Activated CD4-positive, alpha-beta T cell treated with anti-CD3 and anti-CD28 coated beads, Interleukin-10, Interleukin-2, amounts not matched to agents 100 ng/mL and 50 ng/mL, durations not matched to agents 16 hours and 8 hours (primary cell): Measurements from ENCODE around the gene ZNF827.

Source experiments
- DNase-seq: peaks from one replicate; pipeline ENCODE4 v3.0.0-alpha.2; 2020

ZNF827 gene

DNA sequence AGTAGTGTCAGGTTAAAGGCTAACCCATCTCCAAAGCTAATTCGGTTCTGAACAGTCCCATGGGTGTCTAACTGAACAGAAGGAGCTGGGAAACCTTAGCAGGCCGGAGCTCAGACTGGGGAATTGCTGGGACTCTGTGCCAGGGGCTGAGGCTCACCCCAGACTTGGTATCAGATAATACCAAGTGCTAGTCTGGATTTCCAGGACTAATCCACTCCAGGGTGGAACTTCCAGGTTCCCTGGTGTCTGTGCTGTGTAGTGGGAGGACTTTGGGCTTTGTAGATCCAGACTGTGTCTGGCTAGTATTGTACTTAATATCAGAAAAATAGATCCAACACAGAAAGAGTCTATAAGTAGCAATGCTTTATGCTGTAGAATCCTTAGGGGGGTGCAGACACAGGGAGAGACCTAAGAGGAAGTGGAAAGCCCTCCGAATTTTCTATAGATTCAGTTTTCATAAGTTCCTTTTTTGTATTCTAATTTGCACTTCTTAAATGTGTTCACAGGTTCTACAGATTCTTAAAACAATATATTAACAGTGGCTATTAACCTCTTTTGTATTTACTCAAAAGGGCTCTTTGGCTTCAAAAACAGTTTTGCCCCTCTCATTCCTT, 4.1 kb downstream of the ZNF827 start:
- DNase-seq: no peak

DNA sequence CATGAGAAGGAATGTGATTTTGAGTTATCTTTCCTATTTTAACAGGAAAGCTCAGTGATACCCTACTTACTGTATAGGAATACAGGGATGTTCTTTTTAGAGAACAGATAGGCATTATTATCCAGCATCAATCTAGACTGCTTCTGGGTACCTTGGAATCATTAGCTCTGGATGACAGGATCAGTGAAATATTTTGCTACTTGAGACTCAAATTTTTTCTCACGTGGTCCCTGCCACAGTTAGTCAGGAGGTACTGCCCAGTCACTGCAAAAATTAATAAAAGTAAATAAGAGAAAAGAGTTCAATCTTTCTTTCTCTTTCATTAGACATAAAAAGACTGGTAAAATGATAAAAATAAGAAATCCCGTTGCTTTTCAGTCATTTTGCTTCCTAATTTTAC, 5.5 kb downstream of the ZNF827 start:
- DNase-seq: no peak

DNA sequence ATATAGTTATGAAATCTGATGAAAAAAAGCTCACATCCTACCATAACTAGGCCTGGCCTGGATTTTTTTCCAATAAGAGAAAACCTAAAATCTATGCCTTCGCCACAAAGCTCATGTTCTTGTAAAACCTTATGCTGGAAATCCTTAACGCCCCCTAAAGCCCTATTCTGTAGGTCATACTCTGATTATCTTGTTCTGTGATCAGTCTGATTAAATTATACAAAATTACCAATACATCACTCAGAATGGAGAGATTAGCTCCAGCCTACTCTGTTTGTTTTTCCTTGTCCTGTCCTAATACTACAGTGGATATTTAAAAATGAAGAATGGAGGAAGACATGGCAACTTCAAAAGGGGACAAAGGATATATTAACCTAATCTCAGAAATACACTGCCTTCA, 7.2 kb downstream of the ZNF827 start:
- no peak for DNase-seq

GRCh38 chr4:145930592-145930991, 8.0 kb downstream of the ZNF827 start:
- DNase-seq: no peak

DNA sequence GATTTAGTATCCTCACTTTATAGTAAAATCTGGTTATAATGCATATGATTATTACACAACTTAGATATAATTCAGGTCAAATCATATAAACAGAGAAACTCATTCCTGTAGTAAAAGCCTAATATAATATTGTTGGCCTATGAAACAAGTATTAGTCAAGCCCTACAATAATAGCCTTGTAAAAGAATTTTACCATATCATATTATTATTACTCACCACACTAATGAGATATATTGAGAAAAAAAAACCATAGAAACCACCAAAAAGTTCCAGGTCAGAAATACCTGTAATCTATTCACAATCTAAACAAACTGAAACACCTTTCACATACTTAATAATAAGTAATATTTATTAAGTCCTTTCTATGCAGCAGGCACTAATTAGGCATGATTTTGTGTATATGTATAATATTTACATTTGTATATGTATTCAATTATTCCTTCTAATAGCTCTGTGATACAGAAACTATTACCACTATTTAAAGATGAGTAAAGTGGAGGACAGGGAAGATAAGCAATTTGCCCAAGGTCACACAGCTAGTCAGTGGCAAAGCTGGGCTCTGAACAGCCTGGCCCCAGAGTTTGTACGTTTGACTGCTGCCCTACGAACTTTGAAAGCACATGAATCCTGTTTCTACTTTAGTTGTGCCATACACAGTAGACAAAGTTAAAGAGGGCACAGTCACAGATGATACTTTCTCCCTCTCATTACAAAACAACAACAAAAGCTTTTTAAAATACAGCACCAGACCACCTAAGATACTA, 9.0 kb downstream of the ZNF827 start:
- DNase-seq: no peak

DNA sequence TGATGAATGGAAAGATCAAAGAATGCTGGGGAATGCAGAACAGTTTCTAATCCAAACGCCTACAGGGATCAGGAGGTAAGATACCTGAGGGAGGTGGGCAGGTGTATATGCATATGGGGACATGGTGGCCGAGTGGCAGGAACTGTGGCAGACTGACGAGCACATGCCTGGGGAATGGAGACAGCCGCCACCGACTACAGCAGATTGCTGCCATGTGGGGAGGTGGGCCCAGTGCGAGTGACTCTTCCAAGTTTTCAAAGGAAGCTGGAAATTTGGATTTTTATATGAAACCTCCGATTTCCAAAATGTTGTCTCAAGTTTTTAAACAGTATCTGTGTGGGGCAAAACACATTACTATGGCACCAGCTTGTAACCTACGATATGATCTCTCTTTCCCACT, 9.9 kb downstream of the ZNF827 start:
- no peak for DNase-seq

DNA sequence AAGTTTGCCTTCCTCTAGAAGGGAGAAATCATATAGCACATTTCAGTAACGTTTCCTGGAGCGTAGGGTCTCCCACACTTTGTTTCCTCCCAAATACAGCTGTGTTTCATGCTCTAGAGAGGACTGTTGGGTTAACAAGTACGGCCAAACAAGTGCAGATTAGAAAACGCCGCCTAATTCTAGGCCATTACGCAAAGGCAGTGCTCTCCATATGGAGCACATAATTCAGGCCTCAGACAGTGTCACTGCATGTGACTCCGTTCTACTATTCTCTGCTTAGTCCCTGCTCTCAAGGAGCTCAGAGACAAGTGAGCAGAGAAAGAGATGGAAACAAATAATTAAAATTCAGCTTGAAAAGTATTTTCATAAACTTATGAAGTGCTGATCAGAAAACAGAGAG, 11.6 kb downstream of the ZNF827 start:
- no peak for DNase-seq

DNA sequence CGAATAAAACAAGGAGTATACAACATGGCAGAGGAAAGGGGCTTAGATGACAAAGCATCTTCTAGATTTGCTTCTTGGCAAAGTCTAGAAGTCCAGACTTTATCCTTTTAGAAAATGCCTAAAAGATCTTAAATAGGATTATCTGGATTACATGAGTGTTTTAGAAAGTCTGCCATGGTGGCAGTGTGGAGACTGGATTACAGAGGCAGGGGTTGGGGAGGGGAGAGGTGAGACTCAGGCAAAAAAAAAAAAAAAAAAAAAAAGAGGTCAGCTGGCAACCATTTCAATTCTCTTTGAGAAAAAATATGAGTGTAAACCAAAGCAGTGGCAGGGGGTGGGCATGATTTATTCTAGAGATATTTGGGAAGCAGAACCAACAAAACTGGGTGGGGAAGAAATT, 17.4 kb downstream of the ZNF827 start:
- no peak for DNase-seq

GRCh38 chr4:145920205-145920604, 18.4 kb downstream of the ZNF827 start:
- DNase-seq: no peak

DNA sequence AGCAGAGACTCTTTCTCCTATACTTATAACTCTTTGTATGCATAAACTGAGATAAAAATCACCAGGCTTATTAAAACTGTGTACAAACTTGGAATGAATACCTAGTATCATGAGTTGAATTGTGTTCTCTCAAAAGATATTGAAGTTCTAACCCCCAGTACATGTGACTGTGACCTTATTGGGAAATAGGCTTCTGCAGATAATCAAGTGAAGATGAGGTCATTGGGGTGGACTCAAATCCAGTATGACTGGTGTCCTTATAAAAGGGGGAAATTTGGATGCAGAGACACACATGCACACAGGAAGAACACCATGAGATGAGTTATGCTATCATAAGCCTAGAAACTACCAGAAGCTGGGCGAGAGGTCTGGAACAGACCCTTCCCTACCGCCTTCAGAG, 26.2 kb downstream of the ZNF827 start:
- no peak for DNase-seq

GRCh38 chr4:145909773-145910172, 28.9 kb downstream of the ZNF827 start:
- DNase-seq: no peak

DNA sequence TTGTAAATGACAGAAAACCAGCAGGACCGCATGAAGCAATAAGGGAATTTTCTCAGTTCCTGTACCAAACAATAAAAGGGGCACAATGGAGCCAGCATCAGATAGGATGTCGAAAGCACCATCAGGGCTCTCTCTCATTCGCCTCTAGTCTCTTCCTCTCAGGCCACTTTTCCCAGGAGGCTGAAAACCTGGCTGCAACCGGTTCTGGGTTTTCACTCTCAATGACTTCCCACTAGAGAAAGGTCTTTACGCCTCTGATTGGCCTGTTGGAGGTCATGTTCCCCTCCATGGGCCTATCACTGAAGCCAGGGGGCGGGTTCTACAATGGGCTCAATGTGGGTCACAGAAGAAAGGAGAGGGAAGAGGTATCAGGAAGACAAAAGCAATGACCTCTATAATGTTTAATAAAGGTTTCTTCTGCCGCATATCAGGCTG, 29.3 kb downstream of the ZNF827 start:
- DNase-seq: no peak

GRCh38 chr4:145907812-145908211, 30.8 kb downstream of the ZNF827 start:
- no peak for DNase-seq

- no peak for DNase-seq
These were observed 31.2 kb downstream of the ZNF827 start for GRCh38 chr4:145907390-145907789.

DNA sequence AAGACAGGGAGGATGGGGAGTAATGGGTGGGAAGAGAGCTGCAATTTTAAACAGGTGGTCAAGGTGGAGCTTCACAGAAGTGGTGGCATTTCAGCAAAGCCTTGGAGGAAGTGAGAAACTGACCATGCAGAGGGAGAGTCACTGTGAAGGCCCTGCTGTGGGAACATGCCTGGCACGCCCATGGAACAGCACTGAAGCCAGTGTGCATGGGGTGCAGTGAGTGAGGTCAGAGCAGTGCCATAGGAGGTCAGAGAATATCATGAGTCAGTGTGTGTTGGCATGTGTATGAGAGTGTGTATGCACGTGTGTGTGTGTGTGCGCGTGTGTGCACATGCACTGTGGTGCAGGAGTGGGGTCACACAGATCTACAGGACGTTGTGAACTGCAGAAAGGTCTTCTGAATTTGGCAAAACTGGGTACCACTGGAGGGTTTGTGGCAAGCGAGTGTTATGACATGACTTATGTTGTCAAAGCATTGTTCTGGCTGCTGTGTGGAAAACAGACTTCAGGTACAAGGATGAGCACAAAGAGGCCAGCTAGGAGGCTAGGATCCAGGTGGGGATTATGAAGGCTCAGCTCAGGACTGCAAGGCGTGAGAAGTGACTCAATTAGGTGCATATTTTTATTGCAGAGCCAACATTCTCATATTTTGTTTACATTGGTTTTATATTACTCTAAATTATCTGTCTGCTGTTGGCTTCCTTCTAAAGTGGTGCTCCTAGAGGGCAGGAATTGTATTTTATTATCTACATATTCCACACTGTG, 34.0 kb downstream of the ZNF827 start:
- no peak for DNase-seq

- DNase-seq: no peak
These were observed 36.1 kb downstream of the ZNF827 start for GRCh38 chr4:145902522-145902921.

- DNase-seq: no peak
These were observed 38.6 kb downstream of the ZNF827 start for GRCh38 chr4:145899886-145900460.

- no peak for DNase-seq
These were observed 39.6 kb downstream of the ZNF827 start for GRCh38 chr4:145898926-145899531.

GRCh38 chr4:145898466-145898865, 40.2 kb downstream of the ZNF827 start:
- no peak for DNase-seq

DNA sequence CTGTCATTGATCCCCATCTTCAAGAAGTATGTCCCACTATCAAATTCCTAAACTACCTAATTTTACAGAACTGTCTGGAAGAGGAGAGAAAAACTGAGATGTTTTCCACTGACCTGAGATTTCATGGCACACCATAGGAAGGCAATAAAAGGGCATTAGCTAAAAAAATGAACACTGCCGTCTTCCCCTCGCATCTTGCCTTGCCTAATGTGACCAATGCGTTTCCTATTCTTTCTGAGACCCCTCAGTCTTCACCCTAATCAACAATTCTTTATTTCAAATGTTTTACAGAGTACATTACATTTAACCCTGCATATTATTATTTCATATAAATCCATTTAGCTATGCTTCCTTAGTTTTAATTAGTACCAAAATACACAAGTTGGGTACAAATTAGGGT, 43.6 kb downstream of the ZNF827 start:
- no peak for DNase-seq

DNA sequence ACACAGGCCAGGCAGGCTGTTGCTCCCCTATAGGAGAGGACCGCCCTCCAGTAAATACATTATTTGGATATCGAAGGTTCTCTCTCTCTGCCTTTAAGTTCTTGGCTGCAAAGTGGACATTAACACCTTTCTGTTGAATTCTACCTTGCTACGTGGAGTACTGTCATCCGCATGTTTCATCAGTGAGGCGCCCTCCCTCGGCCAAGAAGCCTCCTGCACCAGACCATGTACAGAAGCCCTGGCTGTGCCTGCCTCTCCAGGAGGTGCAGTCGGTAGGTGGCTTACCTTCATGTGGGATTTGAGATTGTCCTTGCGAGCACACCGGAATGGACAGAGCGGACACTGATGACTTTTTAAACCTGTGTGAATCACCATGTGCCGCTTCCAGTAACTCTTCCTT, 46.7 kb downstream of the ZNF827 start:
- DNase-seq: no peak

- DNase-seq: no peak
These were observed 47.9 kb downstream of the ZNF827 start for GRCh38 chr4:145890689-145891088.

DNA sequence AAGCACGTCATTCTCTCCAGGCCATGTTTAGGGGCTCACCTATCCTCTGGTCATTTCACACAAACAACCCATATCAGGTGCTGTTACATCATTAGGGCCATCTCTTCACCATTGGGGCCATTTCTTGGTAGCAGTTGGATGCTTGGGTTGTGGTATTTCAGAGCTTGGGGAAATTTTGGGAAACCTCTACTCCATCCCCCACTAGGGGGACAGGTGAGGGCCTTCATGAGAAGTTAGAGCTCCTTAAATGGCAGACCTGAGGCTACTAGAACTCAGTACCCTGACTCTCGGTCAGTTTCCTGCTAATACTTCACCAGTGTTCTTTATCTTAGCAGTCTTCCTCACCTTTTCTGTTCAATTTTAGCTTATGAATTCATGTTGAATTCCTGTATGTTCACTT, 50.2 kb downstream of the ZNF827 start:
- DNase-seq: no peak
